GM10847 (cell line): ENCODE results near the gene CTDSPL.

Experiments
- POLR2A ChIP-seq: IDR thresholded peaks from 2 replicates; pipeline ENCODE4 v1.6.1; 2011; ENCODE audit not compliant: insufficient read length; ENCODE audit errors: extremely low read depth

CTDSPL gene

GRCh38 chr3:38000242-38000916 is 138.7 kb downstream of the CTDSPL start:
- no peak for TF ChIP-seq POLR2A

DNA sequence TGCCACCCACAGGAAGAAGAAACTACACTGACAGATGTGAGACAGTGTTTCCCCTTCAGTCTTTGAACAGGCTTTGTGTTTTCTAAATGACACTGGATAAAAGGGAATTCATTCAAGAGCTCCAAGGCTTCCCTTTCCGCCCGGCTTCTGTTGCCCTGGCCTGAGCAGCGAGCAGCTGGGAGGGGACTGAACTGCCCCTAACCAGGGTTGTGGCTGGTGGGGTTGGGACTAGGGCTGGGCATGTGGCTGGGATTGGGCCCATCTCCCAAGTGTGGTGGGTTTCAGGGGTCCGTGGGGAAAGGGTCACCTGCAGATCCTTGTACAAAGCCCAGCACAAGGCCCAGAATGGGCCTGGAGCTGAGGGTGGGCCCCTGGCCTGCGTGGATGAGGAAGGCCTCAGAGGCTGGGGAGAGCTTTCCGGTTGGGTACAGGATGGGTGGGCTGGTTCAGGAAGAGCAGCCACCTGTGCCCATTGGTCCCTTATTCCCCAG is 139.3 kb downstream of the CTDSPL start:
- TF ChIP-seq POLR2A: no peak

DNA sequence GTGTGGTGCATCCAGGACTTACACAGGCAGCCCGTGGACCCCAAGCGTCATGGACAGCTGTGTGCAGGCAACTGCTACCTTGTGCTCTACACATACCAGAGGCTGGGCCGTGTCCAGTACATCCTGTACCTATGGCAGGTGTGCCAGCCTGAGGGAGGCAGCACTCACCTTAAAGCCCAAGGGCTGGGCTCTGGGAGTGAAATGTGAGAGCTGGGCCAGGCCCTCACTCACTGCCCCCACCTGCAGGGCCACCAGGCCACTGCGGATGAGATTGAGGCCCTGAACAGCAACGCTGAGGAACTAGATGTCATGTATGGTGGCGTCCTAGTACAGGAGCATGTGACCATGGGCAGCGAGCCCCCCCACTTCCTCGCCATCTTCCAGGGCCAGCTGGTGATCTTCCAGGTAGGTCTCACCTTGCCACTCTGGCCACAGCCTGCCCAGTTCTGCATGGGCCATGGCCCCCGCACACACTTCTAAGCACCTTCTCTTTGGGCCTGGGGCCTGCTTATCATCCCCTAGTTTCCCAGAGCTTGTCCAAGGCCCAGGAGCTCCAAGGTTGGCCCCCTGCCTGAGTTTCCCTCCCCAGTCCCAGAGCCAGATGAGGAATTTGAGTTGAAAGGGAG is 139.9 kb downstream of the CTDSPL start:
- TF ChIP-seq POLR2A: no peak

GRCh38 chr3:38002291-38002876 is 140.7 kb downstream of the CTDSPL start:
- no peak for TF ChIP-seq POLR2A

- no peak for TF ChIP-seq POLR2A
Observed at GRCh38 chr3:38002940-38003339, 141.3 kb downstream of the CTDSPL start.

DNA sequence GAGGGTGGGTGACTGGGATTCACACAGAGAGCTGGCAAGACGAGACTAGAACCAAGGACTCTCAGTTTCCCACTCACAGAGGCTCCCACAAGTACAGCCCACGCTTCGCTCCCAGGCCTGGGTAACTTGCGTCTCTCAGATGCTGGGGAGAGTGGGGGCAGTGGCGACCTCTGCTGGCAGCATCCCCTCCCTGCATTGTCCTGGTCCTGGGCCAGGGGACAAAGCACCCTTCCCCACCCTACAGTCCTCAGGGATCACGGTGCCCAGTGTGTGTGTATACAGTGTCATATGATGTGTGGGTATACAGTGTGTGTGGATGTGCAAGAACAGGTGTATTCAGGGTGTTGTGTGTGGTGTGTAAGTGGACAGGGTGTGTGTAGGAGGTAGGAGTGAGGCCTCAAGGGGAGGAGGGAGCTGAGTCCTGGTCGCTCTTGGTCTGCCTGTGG is 141.7 kb downstream of the CTDSPL start:
- no peak for TF ChIP-seq POLR2A

- no peak for TF ChIP-seq POLR2A
Observed at GRCh38 chr3:38003817-38004414, 142.2 kb downstream of the CTDSPL start.

DNA sequence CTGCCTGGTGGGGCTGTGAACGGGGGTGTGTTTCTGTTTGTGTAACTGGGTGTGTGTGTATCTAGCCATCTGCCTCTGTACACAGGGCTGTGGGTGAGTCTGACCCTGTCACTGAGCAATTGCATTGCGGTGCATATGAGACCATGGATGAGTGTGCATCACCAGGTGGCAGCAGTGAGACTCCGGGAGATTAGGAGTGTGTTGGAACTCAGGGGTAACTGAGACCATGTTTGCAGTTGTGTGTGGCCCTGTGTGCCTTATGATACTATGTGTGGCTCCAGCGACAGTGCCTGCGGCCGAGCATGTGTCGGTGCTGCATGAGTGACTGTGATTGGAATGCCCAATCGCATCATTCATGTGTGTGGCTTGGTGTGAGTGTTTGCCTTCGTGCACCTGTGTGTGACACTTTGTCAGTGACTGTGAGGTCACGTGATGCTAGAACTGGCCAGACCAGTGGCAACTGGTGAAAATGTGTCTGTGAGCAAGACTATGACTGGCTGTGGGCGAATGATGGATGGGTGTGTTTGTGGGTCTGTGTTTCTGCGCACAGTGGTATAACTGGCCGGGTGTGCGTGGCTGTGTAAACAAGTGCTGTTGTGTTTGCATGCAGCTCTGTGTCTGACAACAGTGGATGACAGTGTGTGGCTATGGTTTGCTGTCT is 142.9 kb downstream of the CTDSPL start:
- no peak for TF ChIP-seq POLR2A

GRCh38 chr3:38005076-38006020 is 143.7 kb downstream of the CTDSPL start:
- no peak for TF ChIP-seq POLR2A

DNA sequence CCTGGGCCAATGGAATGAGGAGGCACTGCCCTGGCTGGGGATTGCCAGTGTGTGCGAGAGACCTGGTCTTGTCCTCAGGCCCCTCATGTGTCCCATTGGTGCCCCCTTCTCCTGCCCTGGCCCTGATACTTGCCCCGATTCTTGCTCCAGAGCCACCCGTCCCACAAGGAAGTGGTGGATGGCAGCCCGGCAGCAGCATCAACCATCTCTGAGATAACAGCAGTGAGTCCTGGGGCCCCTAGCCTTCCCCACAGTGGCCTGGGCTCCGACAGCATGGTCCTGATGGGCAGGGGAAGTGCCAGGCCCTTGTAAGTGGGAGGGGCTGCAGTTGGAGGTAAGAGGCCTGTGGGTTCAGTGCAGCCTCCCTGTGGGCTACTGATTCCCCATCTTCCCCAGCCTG is 144.4 kb downstream of the CTDSPL start:
- TF ChIP-seq POLR2A: no peak

- no peak for TF ChIP-seq POLR2A
Observed at GRCh38 chr3:38006445-38006995, 144.8 kb downstream of the CTDSPL start.

DNA sequence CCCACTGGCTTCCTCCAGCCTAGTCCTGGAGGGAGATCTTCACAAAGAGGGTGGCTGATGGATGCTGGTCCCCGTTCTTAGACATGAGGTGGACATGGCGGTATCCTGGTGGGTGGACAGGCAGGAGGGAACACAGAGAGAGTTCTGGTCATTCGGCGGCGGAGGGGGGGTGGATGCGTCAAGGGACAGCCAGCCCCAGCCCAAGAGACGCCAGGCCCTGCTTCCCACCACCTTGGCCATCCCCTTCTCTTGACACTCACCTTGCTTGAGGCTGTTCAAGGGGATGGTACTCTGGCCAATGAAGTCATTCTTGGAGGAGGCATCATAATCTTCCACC is 146.0 kb downstream of the CTDSPL start:
- no peak for TF ChIP-seq POLR2A

DNA sequence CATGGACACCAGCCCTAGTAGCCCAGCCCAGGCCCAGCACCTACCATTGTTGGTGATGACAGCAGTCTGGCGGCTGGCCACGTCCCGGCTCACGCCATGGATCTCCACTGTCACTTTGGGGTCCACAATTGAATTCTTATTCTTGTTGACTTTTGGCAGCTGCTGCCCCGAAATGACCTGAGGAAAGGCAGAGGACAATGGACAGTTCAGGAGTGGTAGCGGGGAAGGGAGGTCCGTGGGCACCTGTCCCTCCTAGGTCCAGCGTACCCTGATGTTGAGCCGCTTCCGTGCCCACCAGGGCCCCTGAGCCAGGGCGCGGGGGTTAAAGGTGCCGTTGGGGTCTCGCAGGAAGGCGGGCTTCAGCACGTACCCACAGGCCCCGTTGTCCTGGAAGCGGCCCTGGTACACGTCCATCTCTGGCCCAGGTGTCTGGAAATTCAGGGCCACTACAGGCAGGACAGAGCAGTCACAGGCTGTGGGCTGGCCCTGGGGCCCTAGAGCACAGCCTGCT is 146.6 kb downstream of the CTDSPL start:
- no peak for TF ChIP-seq POLR2A
